WTC11 (cell line): ENCODE data around the gene ZDHHC14.

Experiments
- E2F4 ChIP-seq: sonication (generic); formaldehyde crosslinking; IDR thresholded peaks from 2 replicates; pipeline ENCODE4 v1.8.1; 2022; ENCODE audit warnings: low read depth, mild to moderate bottlenecking, moderate library complexity, missing genetic modification reagents, borderline replicate concordance
- NR1H2 ChIP-seq: sonication (generic); formaldehyde crosslinking; IDR thresholded peaks from 2 replicates; pipeline ENCODE4 v1.9.0; 2021; ENCODE audit warnings: mild to moderate bottlenecking, moderate library complexity, missing genetic modification reagents
- SMAD3 ChIP-seq: sonication (generic); formaldehyde crosslinking; IDR thresholded peaks from 2 replicates; pipeline ENCODE4 v1.8.0; 2022; ENCODE audit warnings: missing genetic modification reagents, mild to moderate bottlenecking, borderline replicate concordance
- TF ChIP-seq, protein P1 (sequence below): fragments of 200-600 bp; IDR thresholded peaks from 2 replicates; pipeline ENCODE4 v1.8.0; 2022; ENCODE audit warnings: antibody characterized with exemption

DNA sequence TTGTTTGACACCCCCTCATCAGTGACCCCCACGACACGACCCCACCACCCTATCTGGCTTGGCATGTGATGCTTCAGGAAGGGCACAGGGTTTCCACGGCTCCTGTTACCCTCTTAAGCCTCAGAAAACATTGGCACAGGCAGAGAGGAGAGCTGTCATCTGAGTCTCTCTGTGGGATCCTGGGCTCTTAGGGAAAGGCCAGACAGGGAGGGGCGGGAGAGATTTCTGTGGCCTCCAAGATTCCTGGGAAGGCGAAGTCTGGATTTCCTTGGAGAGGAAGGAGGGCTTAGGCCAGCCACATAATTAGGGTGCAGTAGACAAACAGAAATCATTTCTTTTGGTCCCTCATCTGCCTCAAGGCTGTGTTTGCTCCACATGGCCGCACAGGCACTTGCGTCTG is 250.4 kb downstream of the ZDHHC14 start:
- TF ChIP-seq, protein P1, sequence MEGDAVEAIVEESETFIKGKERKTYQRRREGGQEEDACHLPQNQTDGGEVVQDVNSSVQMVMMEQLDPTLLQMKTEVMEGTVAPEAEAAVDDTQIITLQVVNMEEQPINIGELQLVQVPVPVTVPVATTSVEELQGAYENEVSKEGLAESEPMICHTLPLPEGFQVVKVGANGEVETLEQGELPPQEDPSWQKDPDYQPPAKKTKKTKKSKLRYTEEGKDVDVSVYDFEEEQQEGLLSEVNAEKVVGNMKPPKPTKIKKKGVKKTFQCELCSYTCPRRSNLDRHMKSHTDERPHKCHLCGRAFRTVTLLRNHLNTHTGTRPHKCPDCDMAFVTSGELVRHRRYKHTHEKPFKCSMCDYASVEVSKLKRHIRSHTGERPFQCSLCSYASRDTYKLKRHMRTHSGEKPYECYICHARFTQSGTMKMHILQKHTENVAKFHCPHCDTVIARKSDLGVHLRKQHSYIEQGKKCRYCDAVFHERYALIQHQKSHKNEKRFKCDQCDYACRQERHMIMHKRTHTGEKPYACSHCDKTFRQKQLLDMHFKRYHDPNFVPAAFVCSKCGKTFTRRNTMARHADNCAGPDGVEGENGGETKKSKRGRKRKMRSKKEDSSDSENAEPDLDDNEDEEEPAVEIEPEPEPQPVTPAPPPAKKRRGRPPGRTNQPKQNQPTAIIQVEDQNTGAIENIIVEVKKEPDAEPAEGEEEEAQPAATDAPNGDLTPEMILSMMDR, result no peak
- no peak for TF ChIP-seq SMAD3 (CRISPR knock-in tag)
- no peak for TF ChIP-seq NR1H2 (CRISPR knock-in tag)
- no peak for TF ChIP-seq E2F4 (CRISPR knock-in tag)
